Measurements from ENCODE around the gene ZMIZ1. TPM values are rescaled to one million over a fixed set of nuclear protein-coding genes. Genes with fewer than 3 reads are reported as not detected.
A peak's percentile ranks its signal among the peaks of the same experiment; 100 is the strongest.

Gene ZMIZ1
- polyA plus RNA-seq, 1 experiment, result 13.0 TPM

- Histone ChIP-seq H3K27me3 (ENCODE audit: control insufficient read depth, insufficient read depth, low read length) (no peaks in the 10 kb centered on the region), H3K36me3 (ENCODE audit: control insufficient read depth, insufficient read depth, low read length) (peaks cover 49% of the 10 kb centered on the region), H3K4me3 (ENCODE audit: low read depth, low read length) (no peak overlapping the region)
- peak; percentile 74 for TF ChIP-seq CTCF (IDR thresholded peaks at IDR 0.05; ENCODE audit: insufficient read depth, low read depth, low read length)
- CTCF ChIA-PET, result interaction anchor here (1.0 to 1.2 kb wide), 4 partner anchors 10 to 1001 kb away, joined by 3 to 5 read pairs (median 4); no protein-coding TSS in a partner anchor
- no peak for DNase-seq (ENCODE audit: low read depth)
- POLR2A ChIA-PET, result no interaction called here
These were observed 224.4 kb downstream of the ZMIZ1 start for GRCh38 chr10:79292891-79293746.

GRCh38 chr10:79293841-79294581 lies 225.2 kb downstream of the ZMIZ1 start:
- Histone ChIP-seq H3K27me3 (ENCODE audit: control insufficient read depth, insufficient read depth, low read length) (no peaks in the 10 kb centered on the region), H3K36me3 (ENCODE audit: control insufficient read depth, insufficient read depth, low read length) (peaks cover 52% of the 10 kb centered on the region), H3K4me3 (ENCODE audit: low read depth, low read length) (no peak overlapping the region)
- no peak for TF ChIP-seq CTCF (IDR thresholded peaks at IDR 0.05; ENCODE audit: insufficient read depth, low read depth, low read length)
- ChIA-PET POLR2A (no interaction called here), CTCF (interaction anchor here (0.5 to 1.1 kb wide), 5 partner anchors 9 to 219 kb away, joined by 3 to 5 read pairs (median 3); no protein-coding TSS in a partner anchor)
- no peak for DNase-seq (ENCODE audit: low read depth)

GRCh38 chr10:79295563-79295962 lies 226.8 kb downstream of the ZMIZ1 start:
- Histone ChIP-seq H3K27me3 (ENCODE audit: control insufficient read depth, insufficient read depth, low read length) (no peaks in the 10 kb centered on the region), H3K4me3 (ENCODE audit: low read depth, low read length) (no peak overlapping the region), H3K36me3 (ENCODE audit: control insufficient read depth, insufficient read depth, low read length) (peaks cover 52% of the 10 kb centered on the region)
- DNase-seq (ENCODE audit: low read depth), result no peak
- no peak for TF ChIP-seq CTCF (IDR thresholded peaks at IDR 0.05; ENCODE audit: insufficient read depth, low read depth, low read length)
- ChIA-PET POLR2A (no interaction called here), CTCF (no interaction called here)

GRCh38 chr10:79296431-79296830 lies 227.7 kb downstream of the ZMIZ1 start:
- H3K36me3 ChIP-seq (ENCODE audit: control insufficient read depth, insufficient read depth, low read length), result peaks cover 56% of the 10 kb centered on the region
- POLR2A ChIA-PET, result no interaction called here

More at GRCh38 chr10:79296431-79296830, 227.7 kb downstream of the ZMIZ1 start:
- Histone ChIP-seq H3K4me3 (ENCODE audit: low read depth, low read length) (no peak overlapping the region), H3K27me3 (ENCODE audit: control insufficient read depth, insufficient read depth, low read length) (no peaks in the 10 kb centered on the region)
- CTCF ChIA-PET, result no interaction called here
- DNase-seq (ENCODE audit: low read depth), result no peak
- no peak for TF ChIP-seq CTCF (IDR thresholded peaks at IDR 0.05; ENCODE audit: insufficient read depth, low read depth, low read length)
